Measurements from ENCODE around the gene OLIG1.

- TF ChIP-seq CTCF (IDR thresholded peaks at IDR 0.05 in 4 of 5, conservative IDR thresholded peaks at IDR 0.05 in 1 of 5) = no peak
- TF ChIP-seq POLR2A (IDR thresholded peaks at IDR 0.05) = no peak
Measured at GRCh38 chr21:33051925-33052324, 18.0 kb upstream of the OLIG1 start.

Measured in gastrocnemius medialis (tissue), 4 donors.